Kasumi-1 (cell line): ENCODE data around the gene MAD1L1.
"Not testable (repeated sequence)": the region's sequence is repeated elsewhere in the genome, so short reads cannot be mapped to it uniquely, and the experiment has no call there.

Experiments used
- DNase-seq, 2 experiments: peaks; one replicate each; lab custom pipeline; 2025; lab: John Stamatoyannopoulos, UW

MAD1L1 gene

DNA sequence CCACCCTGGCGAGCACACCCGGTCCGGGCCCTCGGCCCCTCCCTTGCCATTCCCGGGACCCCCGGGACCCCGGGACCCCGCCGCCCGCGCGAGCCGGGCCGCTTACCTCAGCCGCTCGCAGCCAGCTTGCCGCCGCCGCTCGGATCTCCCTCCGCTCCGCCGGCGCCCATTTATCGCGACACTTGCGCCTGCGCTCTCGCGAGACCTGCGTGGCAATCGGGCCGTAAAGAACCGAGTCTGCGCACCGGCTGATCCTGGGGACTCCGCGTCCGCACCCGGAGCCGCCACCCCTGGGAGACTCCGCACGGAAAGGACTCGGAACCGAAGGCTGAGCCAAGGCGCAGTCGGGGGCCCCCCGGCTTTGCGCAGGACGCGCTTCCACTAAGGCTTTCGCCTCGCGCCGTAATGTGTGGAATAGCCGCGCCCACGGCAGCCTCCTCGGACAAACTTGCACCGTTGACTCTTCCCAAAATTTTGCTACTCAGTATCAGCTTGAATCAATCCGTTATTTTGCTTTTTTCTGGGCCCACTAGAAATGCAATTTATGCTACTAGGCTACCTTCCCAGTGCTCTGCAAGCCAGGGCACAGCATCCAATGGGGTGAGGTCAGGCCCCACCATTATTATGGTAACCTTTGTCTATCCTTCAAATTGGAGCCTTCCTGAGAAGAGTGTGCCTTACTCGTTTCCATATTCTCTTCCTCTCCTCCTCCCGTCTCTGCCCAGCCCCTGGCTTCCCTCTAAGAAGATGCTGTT is at the start of gene MAD1L1:
TSS of gene MAD1L1 (minus strand) at position 180 of the 755 bp plus-strand sequence. CDS start 2,812 bp downstream, outside the sequence.
- peak; percentile 55 to 60 for DNase-seq

- no peak for DNase-seq
Observed at GRCh38 chr7:2282185-2282751, 49.5 kb upstream of the MAD1L1 start.

DNA sequence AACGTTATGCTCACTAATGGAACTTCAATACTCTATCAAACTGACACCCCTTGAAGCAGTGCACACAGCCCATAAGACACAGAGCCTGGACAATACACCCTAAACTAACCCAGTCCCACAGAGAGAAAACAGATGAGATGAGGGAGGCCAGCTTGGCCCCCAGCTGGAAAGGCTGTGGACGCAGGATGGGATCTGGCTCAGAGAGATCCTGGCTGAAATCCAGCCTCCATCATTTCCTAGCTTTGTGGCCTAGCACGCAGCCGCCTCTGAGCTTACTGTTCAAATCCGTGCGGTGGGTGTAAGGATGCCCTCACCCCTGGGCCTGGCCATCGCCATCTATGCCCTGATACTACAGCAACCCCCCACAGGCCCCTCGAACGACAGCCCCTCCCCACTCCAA is 48.8 kb upstream of the MAD1L1 start:
- no peak for DNase-seq

DNA sequence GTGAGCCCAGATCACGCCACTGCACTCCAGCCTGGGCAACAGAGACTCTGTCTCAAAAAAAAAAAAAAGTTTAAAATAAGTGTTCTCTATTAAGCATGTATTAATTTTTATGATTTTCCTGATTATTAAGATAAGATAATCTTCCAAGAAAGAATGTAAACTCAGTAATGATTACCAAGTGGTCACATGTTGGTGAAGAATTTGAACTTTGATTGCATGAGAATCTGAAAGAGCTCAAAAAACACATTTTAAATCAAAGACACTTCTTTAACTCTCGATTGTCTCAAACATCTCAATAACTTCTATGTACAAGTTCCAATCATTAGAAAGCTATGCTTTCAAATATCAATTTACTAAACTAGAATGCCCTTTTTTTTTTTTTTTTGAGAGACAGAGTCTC is 47.7 kb upstream of the MAD1L1 start:
- no peak for DNase-seq

DNA sequence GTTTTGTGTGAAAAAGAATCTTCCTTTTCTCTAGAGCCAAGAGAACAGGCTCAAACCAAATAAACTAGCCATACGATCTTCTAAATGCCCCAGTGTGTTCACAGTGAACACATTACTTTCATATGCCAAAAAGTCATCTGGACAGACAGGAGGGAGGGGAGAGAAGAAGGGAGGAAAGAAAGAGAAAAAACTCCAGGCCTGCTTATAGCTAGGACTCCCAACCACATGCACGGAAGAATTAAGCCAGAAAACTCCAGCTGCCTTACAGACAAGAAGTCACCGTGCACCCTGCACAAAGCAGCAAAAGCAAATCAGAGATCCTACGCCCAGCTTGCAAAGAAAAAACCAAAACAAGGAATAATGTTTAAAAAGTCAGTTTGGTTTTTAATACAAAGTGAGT is 47.2 kb upstream of the MAD1L1 start:
- DNase-seq = no peak

GRCh38 chr7:2278026-2278425 is 45.3 kb upstream of the MAD1L1 start:
- DNase-seq = no peak

DNA sequence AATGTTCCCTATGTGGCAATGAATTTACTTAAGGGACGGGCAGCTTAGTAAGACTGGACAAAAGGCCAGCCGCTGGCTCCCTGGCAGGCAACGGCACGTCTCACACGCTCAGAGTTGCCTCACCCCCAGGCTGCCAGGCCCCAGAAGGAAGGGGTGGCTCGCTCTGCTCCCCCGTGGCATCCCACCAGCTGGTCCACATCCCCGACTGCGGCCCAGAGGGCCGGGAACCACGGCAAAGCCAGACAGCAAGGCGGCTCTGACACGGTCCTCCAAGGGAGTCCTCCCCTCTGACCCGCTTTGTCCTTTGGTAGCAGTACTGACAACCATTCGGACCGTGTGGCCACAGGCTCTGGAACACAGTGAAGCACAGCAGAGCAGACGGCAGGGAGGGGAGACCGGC is 43.4 kb upstream of the MAD1L1 start:
- no peak for DNase-seq

GRCh38 chr7:2275101-2275500 is 42.4 kb upstream of the MAD1L1 start:
- no peak for DNase-seq

- no peak for DNase-seq
Observed at GRCh38 chr7:2274666-2275065, 41.9 kb upstream of the MAD1L1 start.

DNA sequence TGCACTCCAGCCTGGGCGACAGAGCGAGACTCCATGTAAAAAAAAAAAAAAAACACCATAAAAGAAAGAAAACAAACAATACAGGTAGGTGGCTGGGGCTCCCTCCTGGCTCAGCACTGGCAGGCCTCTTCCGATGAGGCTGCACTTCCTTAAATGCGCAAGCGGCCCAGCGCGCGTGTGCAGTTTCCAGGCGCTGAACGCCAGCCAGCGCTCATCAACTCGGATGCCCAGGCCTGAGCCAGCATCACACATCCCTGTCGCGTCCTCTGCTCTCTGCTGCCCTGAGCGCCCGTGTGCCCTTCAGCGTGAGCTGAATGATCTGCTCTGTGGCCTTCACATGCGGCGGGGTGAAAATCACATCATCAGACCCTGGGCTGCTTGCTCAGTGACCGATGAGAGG is 41.1 kb upstream of the MAD1L1 start:
- no peak for DNase-seq

GRCh38 chr7:2272031-2272430 is 39.3 kb upstream of the MAD1L1 start:
- no peak for DNase-seq

GRCh38 chr7:2271273-2272026 is 38.7 kb upstream of the MAD1L1 start:
- no peak for DNase-seq

GRCh38 chr7:2270495-2270894 is 37.8 kb upstream of the MAD1L1 start:
- DNase-seq = no peak

DNA sequence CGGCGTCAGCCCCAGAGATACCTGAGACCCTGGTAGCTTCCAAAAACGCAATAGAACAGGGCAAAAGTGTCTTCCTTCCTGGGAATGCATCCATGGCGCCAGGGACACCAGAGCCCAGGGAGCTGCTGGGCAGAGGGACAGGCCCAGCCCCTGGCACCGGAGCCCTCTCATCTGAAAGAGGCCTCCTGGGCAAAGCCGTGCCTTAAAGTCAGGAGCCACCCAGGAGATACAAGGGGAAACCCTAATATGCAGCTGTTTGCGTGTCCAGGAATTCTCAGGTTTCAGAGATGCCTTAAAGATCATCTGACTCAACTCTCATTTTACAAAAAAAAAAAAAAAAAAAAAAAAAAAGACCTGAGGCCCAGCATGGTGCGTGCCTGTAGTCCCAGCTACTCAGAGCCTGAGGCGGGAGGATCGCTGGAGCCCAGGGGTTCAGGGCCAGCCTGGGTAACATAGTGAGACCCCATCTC is 37.3 kb upstream of the MAD1L1 start:
- no peak for DNase-seq

GRCh38 chr7:2269089-2269990 is 36.6 kb upstream of the MAD1L1 start:
- not testable (repeated sequence) for DNase-seq

DNA sequence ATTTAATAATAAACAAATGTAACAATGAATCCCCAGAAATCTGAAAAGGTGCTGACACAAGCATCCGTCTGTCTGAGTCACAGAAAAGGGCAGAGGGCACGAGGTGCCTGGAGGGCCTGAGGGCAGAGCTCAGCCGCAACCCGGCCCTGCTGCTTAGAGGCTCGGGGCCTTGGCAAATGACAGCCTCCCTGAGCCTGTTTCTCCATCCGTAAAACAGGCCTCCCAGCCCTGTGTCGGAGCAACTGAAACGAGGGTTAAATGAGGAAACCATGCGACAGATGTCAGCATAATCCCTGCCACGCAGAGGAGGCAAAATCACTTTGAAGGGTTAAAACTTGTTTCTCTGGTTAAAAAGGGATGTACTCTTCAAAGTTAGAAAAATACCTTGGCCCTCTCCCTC is 34.2 kb upstream of the MAD1L1 start:
- no peak for DNase-seq

DNA sequence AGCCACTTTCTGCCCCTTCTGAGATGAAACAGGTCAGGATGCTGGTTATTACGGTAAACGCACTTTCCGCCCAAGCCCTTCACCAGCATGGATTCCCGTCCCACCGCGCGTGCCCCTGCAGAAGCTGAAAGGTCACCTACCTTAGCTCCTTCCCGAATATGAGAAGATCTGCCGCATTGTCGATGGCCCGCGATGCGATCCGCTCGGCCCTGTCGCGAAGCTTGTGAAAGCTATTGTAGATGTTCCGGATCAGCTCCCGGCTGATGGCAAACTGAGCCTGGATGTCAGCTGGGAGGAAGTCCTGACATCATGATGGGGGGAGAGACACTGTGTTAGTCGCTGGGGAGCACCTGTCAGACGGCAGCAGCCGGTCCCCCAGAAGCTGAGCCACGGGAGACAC is 31.4 kb upstream of the MAD1L1 start:
- DNase-seq = no peak

DNA sequence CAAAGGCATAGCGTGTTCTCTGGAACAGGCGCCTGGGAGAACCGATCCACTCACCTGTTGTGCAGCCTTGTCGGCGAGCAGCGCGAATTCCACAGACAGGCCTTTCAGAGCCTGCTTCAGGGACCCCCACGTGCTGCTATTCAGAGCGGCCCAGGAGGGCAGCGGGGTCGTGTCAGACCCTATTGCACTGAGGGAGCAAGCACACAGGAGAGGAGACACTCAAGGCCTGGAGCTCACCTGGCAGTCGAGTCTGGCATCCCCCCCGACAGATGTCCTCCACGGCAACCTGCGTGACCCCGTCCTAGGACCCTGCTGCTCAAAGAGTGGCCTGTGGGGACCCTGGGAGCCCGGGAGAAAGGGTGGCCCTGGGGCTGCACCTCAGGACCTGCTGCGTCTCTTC is 30.4 kb upstream of the MAD1L1 start:
- no peak for DNase-seq

GRCh38 chr7:2261611-2262010 is 28.9 kb upstream of the MAD1L1 start:
- peak; percentile 14 to 21 for DNase-seq

- DNase-seq = no peak
Observed at GRCh38 chr7:2260820-2261219, 28.1 kb upstream of the MAD1L1 start.

DNA sequence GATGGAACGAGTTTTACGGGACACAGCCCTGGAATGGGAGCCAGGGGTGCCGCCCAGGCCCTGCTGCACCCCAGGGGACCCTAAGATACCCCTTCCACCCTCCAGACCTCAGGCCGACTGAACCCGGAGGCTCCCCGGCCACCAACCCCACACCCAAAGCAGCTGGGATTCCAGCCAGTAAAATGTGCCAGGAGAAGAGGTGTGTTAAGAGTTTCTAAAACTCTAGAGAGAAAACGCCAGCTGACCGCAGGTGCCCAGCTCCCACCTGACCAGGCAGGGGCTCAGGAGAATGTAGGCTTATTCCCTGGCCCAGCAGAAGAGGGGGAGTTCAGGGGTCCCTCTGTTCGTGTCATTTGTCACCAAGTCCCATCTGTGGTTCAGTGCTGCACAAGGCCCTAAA is 26.7 kb upstream of the MAD1L1 start:
- DNase-seq = no peak
